GM18870 (cell line): ENCODE measurements around the gene MCUB.
A peak's percentile ranks its signal among the peaks of the same experiment; 100 is the strongest.

ENCODE experiments used
- ATAC-seq: cut with Tn5 transposase; IDR thresholded peaks from one replicate; pipeline ENCODE4 v1.9.1; 2021; ENCODE audit warnings: moderate library complexity; ENCODE audit not compliant: unreplicated experiment

Gene MCUB

DNA sequence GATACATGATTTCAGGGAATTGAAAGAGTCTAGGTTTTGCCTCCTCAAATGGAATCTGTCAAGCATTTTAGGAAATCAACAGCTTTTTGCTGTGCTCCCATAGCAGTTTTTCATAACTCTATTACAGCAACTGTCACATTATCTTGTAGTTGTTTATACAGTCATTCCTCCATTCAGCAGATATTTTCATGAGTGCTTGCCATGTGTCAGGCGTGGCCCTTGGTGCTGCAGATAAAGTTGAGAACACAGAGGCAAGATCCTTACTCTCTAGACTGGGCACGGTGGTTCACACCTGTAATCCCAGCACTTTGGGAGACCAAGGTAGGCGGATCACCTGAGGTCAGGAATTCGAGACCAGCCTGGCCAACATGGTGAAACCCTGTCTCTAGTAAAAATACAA is 67.3 kb downstream of the MCUB start:
- no peak for ATAC-seq

DNA sequence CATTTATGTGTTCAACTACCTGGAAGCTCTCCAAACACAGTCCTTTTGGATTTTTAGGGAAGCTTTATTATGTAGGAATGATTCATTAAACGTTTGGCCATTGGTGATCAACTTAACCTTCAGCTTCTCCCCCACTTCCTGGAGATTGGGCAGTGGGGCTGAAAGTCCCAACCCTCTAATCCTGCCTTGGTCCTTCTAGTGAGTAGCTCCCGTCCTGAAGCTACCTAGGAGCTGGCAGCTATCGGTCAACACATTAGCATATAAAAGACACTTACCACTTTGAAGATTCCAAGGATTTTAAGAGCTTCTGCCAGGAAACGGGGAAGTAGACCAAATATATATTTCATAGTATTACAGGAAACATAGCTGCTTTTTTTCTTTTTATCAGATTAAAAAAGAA is 69.7 kb downstream of the MCUB start:
- no peak for ATAC-seq

- ATAC-seq, result no peak
These were observed 71.6 kb downstream of the MCUB start for GRCh38 chr4:109631532-109632108.

DNA sequence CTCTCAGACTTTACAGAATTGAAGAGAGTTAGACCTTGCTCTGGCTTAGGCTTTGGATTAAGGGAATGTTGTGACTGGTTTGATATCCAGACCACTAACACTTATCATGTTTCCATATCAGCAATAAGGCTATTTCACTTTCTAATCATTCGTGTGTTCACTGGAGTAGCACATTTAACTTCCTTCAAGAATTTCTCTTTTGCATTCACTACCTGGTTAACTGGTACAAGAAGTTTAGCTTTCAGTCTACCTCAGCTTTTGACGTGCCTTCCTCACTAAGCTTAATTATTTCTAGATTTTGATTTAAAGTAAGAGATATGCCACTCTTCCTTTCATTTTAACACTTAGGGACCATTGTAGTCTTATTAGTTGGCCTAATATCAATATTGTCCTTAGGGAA is 80.6 kb downstream of the MCUB start:
- no peak for ATAC-seq

- ATAC-seq, result no peak
These were observed 86.0 kb downstream of the MCUB start for GRCh38 chr4:109645874-109646710.

DNA sequence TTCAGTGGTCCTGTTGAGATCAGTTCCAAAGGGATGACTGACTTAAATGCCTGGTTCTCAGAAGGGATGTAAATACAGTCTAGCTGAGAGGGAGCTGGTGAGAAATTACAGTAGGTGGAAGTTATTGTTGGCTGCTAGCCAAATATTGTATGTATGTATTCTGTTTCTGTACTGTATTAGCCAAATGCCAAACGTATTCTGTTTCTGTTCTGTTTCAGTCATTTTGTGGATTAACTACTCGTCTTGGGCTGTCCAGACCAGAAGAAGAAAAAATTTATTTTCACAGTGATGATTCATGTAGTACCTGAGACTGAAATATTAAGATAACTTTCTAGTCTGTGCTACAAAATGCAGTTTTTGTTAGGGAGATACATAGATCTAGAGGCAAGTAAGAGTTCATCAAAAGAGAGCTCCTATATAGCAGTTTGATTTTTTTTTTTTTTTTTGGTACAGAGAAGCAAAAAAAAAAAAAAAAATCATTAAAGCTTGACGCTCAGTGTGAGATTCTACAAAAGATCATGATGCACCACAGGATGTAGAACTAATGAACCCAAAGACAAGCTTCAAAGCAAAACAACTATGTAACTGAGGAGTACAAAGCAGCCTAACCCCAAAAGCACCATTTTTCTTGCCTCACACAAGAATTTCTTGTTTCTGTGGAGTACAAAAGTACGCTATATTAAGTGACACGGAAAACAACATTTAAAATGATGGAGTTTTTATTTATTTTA is 88.4 kb downstream of the MCUB start:
- ATAC-seq, result peak; percentile 74

GRCh38 chr4:109648997-109649575 is 89.0 kb downstream of the MCUB start:
- no peak for ATAC-seq

DNA sequence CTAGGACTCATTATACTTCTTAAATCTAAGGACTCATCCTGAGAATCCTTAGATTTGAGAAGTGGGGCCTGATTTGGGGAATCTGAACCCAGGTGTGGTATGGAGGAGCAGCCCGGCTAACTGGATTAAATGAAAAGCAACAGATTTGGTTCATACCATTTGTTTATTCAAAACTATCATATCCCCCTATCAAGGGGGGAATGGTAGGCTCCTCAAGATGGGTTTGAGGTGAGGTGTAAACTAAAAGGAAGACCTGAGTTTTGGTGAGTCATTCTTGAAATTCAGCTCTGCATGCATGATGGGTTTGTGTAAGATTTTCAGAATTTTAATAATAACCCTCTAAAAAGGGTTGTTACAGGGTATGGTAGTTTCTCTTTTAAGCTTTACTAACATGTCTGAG is 89.8 kb downstream of the MCUB start:
- ATAC-seq, result peak; percentile 80

- ATAC-seq, result no peak
These were observed 95.3 kb downstream of the MCUB start for GRCh38 chr4:109655396-109655795.

DNA sequence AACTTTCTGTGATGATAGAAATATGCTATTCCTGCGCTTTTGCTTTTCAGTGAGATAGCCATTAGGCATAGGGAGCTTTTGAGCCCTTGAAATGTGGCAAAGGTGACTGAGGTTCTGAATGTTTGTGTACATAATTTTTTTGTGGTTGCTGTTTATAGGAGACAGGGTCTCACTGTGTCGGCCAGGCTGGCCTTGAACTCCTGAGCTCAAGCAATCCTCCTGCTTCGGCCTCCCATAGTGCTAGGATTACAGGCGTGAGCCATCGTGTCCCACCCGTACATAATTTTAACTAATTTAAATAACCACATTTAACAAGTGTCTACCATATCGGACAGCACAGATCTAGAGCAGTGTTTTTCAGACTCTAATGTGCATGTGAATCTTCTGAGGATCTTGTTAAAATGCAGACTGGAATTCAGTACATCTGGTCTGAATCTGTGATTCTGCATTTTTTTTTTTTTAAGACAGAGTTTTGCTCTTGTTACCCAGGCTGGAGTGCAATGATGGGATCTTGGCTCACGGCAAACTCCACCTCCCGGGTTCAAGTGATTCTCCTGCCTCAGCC is 97.9 kb downstream of the MCUB start:
- ATAC-seq, result no peak

DNA sequence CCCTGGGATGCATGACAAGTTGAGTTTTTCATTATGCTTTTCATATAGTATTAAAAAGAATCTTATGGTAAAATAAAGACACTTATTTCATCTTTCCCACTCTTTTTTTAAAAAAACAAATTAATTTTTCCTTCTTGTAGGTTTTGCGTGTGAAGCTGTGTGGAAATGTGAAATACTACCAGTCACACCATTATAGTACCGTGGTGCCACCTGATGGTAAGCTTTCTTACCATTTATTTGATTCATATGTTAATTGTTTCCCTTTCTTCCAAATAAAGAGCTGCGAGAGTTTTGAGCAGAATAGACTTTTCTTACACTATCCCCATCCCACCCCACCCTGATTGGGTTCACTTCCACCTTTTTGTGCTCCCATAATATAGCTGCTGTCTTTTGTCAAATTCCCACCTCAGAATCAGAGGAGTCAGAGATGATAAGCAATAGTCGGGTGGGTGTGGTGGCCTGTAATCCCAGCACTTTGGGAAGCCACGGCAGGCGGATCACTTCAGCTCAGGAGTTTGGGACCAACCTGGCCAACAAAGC is 98.9 kb downstream of the MCUB start:
- ATAC-seq, result no peak

GRCh38 chr4:109662116-109662515 is 102.1 kb downstream of the MCUB start:
- no peak for ATAC-seq

DNA sequence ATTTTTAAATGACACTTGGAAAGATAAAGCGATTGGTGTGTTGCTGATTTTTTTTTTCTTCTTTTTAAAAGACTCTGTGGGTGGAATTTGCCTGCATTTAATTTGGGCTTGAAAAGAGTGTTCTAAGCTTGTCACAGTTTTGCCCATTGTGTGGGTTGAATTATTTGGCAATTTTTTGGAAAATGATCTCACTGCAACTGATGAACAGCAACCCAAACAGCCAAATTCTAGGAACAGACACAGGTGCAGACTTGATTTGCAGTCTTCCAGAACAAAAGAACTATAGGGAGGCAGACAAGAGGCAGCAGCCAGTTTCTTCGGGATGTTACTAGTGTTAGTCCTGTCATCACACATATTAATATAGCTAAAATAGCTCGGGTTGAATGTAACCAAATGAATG is 102.7 kb downstream of the MCUB start:
- no peak for ATAC-seq

GRCh38 chr4:109665783-109666485 is 105.9 kb downstream of the MCUB start:
- no peak for ATAC-seq

- ATAC-seq, result no peak
These were observed 111.3 kb downstream of the MCUB start for GRCh38 chr4:109671350-109671749.

DNA sequence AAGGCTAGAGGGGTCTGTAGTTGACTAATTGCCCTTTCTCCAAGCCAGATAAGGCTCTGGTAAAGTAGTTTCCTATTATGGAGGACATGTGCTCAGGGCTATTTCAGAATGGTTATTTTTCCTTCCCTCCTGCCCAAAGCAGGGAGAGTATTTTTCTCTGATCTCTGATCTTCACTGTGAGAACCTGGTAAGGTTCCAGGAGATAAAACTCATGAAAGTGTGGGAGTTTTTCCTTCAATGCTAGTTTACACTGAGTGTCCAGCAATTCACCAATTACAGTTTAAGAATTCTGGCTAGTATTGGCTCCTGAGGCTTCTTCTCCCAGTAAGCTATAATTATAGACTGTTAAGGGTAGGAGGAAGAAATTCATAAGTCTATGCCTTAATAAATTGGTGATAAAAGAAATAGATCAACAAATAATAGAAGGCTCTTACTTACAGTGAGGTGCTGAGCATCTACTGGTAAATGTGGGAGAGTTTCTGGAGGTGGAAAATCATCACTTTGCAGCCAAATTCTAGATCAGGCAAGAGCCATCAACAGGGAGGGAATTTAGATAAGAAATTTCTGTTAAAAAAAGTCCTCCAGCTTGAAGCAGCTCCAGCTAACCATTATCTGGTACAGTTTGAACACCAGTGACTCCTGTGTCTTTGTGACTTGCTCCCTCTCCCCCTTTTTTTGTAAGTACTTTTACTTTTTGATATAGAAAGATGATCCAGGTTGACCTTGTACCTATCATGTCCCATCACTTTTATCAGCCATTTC is 112.3 kb downstream of the MCUB start:
- ATAC-seq, result no peak

DNA sequence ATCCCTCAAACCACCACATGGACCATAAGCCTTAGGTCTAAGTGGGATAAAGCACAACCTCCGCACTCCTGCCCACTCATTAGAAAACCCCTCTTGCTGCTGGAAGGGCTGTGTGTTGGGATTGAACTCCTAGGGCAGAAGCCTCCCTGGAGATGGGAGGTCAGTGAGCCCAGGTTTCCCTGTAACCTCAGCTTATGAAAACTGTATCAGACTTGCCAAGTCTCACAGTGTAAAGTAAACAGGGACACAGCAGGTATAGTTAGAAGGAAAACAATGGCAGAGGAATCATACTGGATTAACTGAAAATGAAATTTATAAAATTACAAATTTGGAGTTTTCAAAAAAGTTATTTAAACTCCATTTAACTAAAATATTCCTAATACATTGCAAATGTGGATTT is 113.3 kb downstream of the MCUB start:
- no peak for ATAC-seq

DNA sequence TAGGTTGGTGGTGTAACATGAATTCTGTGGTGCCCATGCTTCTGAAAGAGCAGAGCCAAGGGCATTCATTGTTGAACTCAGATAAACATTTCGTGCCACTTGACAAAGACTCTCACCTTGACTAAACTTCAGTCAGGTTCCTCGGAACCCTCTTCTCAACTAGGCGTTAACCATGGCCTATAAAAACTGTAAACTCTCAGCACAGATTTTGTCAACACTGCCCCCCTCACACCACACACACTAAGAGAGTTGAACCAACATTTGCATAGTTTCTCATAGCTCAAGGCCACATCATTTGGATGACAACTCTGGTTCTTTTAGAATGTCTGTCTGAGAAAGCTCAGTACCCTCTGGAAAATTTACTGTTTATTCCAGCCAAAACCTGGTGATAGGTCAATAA is 115.1 kb downstream of the MCUB start:
- ATAC-seq, result no peak

- ATAC-seq, result no peak
These were observed 115.8 kb downstream of the MCUB start for GRCh38 chr4:109675843-109676242.

DNA sequence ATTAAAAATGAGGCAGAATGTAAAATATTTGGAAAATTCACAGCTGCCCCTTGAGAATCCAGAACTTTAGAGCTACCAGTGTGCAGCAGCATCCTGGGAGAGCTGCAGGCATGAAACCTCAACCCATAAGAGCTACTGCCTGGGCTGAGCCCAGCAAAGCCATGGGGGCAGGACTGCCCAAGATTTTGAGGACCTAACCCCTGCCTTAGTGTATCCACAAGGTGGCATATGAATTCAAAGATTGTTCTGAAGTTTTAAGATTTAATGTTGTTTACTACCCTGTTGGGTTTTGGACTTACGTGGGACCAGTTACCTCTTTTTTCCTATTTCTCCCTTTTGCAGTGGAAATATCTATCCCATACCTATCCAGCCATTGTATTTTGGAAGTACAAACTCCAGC is 116.8 kb downstream of the MCUB start:
- no peak for ATAC-seq
